ENCODE measurements around the gene MBNL2.

- TF ChIP-seq EZH2 (IDR thresholded peaks at IDR 0.05; ENCODE audit: insufficient read depth, poor library complexity, severe bottlenecking) (no peak), EZH2phosphoT487 (IDR thresholded peaks at IDR 0.05; ENCODE audit: insufficient read depth, low read depth) (no peak)
These were observed 667 bp upstream of the MBNL2 start for GRCh38 chr13:97221466-97221865.
